HepG2 (cell line): ENCODE measurements around the gene PEPD. TPM values are rescaled to one million over a fixed set of nuclear protein-coding genes. Genes with fewer than 3 reads are reported as not detected.
A peak's percentile ranks its signal among the peaks of the same experiment; 100 is the strongest.

Experiments used
- CENPX ChIP-seq: sonication (generic); formaldehyde crosslinking; IDR thresholded peaks from 2 replicates; pipeline ENCODE4 v1.9.0; 2021; ENCODE audit warnings: mild to moderate bottlenecking, missing genetic modification reagents, moderate library complexity
- FOXA1 ChIP-seq, 2 experiments: fragments of 450-650 bp in 1 of 2; sonication (generic) in 1 of 2; formaldehyde crosslinking in 1 of 2; IDR thresholded peaks; 2 replicates each; pipeline versions ENCODE4 v1.4.0 to v1.6.1; 2016 to 2020; ENCODE audit warnings: missing genetic modification reagents in 1 of 2
- GATAD1 ChIP-seq: IDR thresholded peaks from 2 replicates; pipeline ENCODE4 v1.6.1; 2016; ENCODE audit warnings: missing genetic modification reagents, missing compliant biosample characterization
- KAT7 ChIP-seq: IDR thresholded peaks from 2 replicates; pipeline ENCODE4 v1.6.1; 2018; ENCODE audit warnings: borderline replicate concordance, missing compliant biosample characterization
- MBD4 ChIP-seq: IDR thresholded peaks from 2 replicates; pipeline ENCODE4 v1.6.1; 2012; ENCODE audit warnings: low read length, inconsistent platforms, borderline replicate concordance
- MTA3 ChIP-seq: sonication (generic); formaldehyde crosslinking; IDR thresholded peaks from 2 replicates; pipeline ENCODE4 v1.4.0; 2020; ENCODE audit warnings: missing genetic modification reagents
- RARA ChIP-seq: IDR thresholded peaks from 2 replicates; pipeline ENCODE4 v1.6.1; 2016; ENCODE audit warnings: missing genetic modification reagents, missing compliant biosample characterization
- SATB2 ChIP-seq: sonication (generic); formaldehyde crosslinking; IDR thresholded peaks from 2 replicates; pipeline ENCODE4 v1.5.0; 2020; ENCODE audit warnings: missing genetic modification reagents
- ZFAT ChIP-seq: sonication (generic); formaldehyde crosslinking; conservative IDR thresholded peaks from 2 replicates; pipeline ENCODE4 v1.8.1; 2023; ENCODE audit warnings: missing genetic modification reagents, inconsistent platforms
- ZFP36L1 ChIP-seq: sonication (generic); formaldehyde crosslinking; IDR thresholded peaks from 2 replicates; pipeline ENCODE4 v1.8.0; 2022; ENCODE audit warnings: mild to moderate bottlenecking, missing genetic modification reagents, moderate library complexity
- ZNF607 ChIP-seq: sonication (generic); formaldehyde crosslinking; IDR thresholded peaks from 2 replicates; pipeline ENCODE4 v1.5.1; 2020; ENCODE audit warnings: missing genetic modification reagents, mild to moderate bottlenecking, borderline replicate concordance
- polyA plus RNA-seq, 8 experiments: library from polyadenylated mRNA; depleted of rRNA in 3 of 8; stranded (reverse) in 7 of 8; unstranded in 1 of 8; fragments of >200 nt; fragmentation: Illumina TruSeq in 4 of 8; extraction: Trizol in 4 of 8; gene quantifications; 2 replicates each; pipeline versions ENCODE4 v1.2.1 to v1.2.3, GENCODE V29; 2011 to 2016; ENCODE audit warnings: low read depth in 4 of 8, missing spikeins in 1 of 8, mixed read lengths in 1 of 8; ENCODE audit not compliant: insufficient read depth in 1 of 8
- total RNA-seq, 5 experiments: library from RNA; depleted of rRNA; stranded (reverse); fragments of >200 nt; fragmentation: Illumina TruSeq; extraction: Trizol; gene quantifications; 2 replicates each; pipeline ENCODE4 v1.2.3, GENCODE V29; 2016; ENCODE audit warnings: low read depth in 1 of 5
- TF ChIP-seq, protein P1 (sequence below): sonication (generic); formaldehyde crosslinking; IDR thresholded peaks from 2 replicates; pipeline ENCODE4 v1.5.0; 2020; ENCODE audit warnings: missing genetic modification reagents, mild to moderate bottlenecking, borderline replicate concordance
- TF ChIP-seq, protein P2 (sequence below): sonication (generic); formaldehyde crosslinking; IDR thresholded peaks from 2 replicates; pipeline ENCODE4 v1.9.0; 2021; ENCODE audit warnings: missing genetic modification reagents, borderline replicate concordance
- TF ChIP-seq, protein P3 (sequence below): sonication (generic); formaldehyde crosslinking; conservative IDR thresholded peaks from 2 replicates; pipeline ENCODE4 v1.4.0; 2020; ENCODE audit warnings: mild to moderate bottlenecking, missing genetic modification reagents, moderate library complexity
- TF ChIP-seq, protein P4 (sequence below): sonication (generic); formaldehyde crosslinking; IDR thresholded peaks from 2 replicates; pipeline ENCODE4 v1.8.0; 2022; ENCODE audit warnings: mild to moderate bottlenecking, missing genetic modification reagents
- TF ChIP-seq, protein P5 (sequence below): sonication (generic); formaldehyde crosslinking; IDR thresholded peaks from 2 replicates; pipeline ENCODE4 v1.4.0; 2020; ENCODE audit warnings: missing genetic modification reagents

Gene PEPD
- total and polyA plus RNA-seq, 2 of the 13 experiments (the other 11 are each of a cell fraction or from before 2014, with no cell fraction given): 60.7 to 75.1 TPM

DNA sequence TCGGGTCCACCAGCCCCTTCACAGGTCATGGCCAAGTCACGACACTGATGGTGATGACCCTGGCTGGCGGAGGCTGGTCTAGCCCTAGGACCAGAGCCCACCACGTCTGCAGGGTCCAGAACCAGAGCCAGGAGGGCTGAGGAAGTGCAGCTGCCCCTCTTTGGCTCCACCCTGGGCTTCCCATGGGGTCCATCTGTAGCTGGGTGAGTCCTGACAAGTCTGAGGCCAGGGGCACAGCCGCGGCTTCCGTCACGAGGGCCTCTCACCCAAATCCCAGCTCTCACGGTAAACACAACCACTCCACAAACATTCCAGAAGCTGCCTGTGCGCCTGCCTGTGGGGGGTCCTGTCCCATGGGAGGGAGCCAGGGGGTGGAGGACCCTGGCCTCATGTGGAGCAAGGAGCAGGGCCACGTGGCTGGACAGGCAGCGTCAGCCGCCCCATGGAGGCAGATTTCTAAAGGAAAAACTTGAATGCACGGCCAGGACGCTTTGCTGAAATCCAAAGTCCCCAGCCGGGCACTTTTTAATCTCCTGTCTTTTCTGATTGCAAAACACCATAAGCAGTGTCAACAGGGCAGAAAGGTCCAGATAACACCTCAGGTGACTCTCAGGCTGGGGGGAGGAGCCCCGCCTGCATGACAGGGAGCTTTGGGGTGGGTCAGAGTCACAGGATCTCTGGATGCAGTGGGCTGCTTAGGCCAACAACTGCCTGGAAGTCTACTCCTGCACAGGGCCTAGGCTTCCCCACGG is 118.2 kb downstream of the PEPD start (continued):
- TF ChIP-seq, protein P1, sequence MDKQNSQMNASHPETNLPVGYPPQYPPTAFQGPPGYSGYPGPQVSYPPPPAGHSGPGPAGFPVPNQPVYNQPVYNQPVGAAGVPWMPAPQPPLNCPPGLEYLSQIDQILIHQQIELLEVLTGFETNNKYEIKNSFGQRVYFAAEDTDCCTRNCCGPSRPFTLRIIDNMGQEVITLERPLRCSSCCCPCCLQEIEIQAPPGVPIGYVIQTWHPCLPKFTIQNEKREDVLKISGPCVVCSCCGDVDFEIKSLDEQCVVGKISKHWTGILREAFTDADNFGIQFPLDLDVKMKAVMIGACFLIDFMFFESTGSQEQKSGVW: no peak
- TF ChIP-seq CENPX (CRISPR knock-in tag): no peak
- peak; percentile 99 for TF ChIP-seq ZNF607 (CRISPR knock-in tag)
- TF ChIP-seq, protein P2, sequence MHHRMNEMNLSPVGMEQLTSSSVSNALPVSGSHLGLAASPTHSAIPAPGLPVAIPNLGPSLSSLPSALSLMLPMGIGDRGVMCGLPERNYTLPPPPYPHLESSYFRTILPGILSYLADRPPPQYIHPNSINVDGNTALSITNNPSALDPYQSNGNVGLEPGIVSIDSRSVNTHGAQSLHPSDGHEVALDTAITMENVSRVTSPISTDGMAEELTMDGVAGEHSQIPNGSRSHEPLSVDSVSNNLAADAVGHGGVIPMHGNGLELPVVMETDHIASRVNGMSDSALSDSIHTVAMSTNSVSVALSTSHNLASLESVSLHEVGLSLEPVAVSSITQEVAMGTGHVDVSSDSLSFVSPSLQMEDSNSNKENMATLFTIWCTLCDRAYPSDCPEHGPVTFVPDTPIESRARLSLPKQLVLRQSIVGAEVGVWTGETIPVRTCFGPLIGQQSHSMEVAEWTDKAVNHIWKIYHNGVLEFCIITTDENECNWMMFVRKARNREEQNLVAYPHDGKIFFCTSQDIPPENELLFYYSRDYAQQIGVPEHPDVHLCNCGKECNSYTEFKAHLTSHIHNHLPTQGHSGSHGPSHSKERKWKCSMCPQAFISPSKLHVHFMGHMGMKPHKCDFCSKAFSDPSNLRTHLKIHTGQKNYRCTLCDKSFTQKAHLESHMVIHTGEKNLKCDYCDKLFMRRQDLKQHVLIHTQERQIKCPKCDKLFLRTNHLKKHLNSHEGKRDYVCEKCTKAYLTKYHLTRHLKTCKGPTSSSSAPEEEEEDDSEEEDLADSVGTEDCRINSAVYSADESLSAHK (CRISPR knock-in tag): no peak
- peak; percentile 62; the same call in 1 of the 2 replicates for TF ChIP-seq FOXA1 (IDR thresholded peaks at IDR 0.05)
- peak; percentile 95 for TF ChIP-seq FOXA1 (CRISPR knock-in tag; IDR thresholded peaks at IDR 0.05)
- peak; percentile 41; the same call in 1 of the 2 replicates for TF ChIP-seq GATAD1 (CRISPR knock-in tag)
- TF ChIP-seq, protein P3, sequence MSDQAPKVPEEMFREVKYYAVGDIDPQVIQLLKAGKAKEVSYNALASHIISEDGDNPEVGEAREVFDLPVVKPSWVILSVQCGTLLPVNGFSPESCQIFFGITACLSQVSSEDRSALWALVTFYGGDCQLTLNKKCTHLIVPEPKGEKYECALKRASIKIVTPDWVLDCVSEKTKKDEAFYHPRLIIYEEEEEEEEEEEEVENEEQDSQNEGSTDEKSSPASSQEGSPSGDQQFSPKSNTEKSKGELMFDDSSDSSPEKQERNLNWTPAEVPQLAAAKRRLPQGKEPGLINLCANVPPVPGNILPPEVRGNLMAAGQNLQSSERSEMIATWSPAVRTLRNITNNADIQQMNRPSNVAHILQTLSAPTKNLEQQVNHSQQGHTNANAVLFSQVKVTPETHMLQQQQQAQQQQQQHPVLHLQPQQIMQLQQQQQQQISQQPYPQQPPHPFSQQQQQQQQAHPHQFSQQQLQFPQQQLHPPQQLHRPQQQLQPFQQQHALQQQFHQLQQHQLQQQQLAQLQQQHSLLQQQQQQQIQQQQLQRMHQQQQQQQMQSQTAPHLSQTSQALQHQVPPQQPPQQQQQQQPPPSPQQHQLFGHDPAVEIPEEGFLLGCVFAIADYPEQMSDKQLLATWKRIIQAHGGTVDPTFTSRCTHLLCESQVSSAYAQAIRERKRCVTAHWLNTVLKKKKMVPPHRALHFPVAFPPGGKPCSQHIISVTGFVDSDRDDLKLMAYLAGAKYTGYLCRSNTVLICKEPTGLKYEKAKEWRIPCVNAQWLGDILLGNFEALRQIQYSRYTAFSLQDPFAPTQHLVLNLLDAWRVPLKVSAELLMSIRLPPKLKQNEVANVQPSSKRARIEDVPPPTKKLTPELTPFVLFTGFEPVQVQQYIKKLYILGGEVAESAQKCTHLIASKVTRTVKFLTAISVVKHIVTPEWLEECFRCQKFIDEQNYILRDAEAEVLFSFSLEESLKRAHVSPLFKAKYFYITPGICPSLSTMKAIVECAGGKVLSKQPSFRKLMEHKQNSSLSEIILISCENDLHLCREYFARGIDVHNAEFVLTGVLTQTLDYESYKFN (CRISPR knock-in tag): peak; percentile 97
- peak; percentile 73; the same call in 1 of the 2 replicates for TF ChIP-seq KAT7 (CRISPR knock-in tag)
- no peak for TF ChIP-seq MTA3 (CRISPR knock-in tag)
- TF ChIP-seq, protein P4, sequence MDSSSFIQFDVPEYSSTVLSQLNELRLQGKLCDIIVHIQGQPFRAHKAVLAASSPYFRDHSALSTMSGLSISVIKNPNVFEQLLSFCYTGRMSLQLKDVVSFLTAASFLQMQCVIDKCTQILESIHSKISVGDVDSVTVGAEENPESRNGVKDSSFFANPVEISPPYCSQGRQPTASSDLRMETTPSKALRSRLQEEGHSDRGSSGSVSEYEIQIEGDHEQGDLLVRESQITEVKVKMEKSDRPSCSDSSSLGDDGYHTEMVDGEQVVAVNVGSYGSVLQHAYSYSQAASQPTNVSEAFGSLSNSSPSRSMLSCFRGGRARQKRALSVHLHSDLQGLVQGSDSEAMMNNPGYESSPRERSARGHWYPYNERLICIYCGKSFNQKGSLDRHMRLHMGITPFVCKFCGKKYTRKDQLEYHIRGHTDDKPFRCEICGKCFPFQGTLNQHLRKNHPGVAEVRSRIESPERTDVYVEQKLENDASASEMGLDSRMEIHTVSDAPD (CRISPR knock-in tag): peak; percentile 72; the same call in 1 of the 2 replicates
- TF ChIP-seq, protein P5, sequence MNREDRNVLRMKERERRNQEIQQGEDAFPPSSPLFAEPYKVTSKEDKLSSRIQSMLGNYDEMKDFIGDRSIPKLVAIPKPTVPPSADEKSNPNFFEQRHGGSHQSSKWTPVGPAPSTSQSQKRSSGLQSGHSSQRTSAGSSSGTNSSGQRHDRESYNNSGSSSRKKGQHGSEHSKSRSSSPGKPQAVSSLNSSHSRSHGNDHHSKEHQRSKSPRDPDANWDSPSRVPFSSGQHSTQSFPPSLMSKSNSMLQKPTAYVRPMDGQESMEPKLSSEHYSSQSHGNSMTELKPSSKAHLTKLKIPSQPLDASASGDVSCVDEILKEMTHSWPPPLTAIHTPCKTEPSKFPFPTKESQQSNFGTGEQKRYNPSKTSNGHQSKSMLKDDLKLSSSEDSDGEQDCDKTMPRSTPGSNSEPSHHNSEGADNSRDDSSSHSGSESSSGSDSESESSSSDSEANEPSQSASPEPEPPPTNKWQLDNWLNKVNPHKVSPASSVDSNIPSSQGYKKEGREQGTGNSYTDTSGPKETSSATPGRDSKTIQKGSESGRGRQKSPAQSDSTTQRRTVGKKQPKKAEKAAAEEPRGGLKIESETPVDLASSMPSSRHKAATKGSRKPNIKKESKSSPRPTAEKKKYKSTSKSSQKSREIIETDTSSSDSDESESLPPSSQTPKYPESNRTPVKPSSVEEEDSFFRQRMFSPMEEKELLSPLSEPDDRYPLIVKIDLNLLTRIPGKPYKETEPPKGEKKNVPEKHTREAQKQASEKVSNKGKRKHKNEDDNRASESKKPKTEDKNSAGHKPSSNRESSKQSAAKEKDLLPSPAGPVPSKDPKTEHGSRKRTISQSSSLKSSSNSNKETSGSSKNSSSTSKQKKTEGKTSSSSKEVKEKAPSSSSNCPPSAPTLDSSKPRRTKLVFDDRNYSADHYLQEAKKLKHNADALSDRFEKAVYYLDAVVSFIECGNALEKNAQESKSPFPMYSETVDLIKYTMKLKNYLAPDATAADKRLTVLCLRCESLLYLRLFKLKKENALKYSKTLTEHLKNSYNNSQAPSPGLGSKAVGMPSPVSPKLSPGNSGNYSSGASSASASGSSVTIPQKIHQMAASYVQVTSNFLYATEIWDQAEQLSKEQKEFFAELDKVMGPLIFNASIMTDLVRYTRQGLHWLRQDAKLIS (CRISPR knock-in tag): no peak
- no peak for TF ChIP-seq MBD4
- peak; percentile 97 for TF ChIP-seq SATB2
- TF ChIP-seq ZFP36L1 (CRISPR knock-in tag): peak; percentile 99
- TF ChIP-seq ZFAT (CRISPR knock-in tag): peak; percentile 84
- TF ChIP-seq RARA: peak; percentile 88
